ENCODE data around the gene SULT1B1.

The SULT1B1 gene

DNA sequence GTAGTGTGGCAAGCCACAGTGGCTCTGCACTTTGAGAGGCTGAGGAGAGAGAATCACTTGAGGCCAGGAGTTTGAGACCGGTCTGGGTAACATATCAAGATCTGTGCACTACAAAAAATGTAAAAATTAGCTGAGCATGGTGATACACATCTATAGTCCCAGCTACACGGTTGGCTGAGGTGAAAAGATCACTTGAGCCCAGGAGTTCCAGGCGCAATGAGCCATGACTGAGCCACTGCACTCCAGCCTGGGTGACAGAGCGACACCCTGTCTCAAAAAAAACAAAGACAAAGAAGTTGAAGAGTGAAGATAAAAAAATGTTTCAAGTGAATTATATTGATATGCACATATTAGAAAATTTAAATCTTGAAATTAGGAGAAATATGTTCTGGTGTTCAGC lies 46.3 kb downstream of the SULT1B1 start:
- no peak for TF ChIP-seq EZH2 (IDR thresholded peaks at IDR 0.05; ENCODE audit: borderline replicate concordance, low read length)
- TF ChIP-seq, protein P1, sequence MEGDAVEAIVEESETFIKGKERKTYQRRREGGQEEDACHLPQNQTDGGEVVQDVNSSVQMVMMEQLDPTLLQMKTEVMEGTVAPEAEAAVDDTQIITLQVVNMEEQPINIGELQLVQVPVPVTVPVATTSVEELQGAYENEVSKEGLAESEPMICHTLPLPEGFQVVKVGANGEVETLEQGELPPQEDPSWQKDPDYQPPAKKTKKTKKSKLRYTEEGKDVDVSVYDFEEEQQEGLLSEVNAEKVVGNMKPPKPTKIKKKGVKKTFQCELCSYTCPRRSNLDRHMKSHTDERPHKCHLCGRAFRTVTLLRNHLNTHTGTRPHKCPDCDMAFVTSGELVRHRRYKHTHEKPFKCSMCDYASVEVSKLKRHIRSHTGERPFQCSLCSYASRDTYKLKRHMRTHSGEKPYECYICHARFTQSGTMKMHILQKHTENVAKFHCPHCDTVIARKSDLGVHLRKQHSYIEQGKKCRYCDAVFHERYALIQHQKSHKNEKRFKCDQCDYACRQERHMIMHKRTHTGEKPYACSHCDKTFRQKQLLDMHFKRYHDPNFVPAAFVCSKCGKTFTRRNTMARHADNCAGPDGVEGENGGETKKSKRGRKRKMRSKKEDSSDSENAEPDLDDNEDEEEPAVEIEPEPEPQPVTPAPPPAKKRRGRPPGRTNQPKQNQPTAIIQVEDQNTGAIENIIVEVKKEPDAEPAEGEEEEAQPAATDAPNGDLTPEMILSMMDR (IDR thresholded peaks at IDR 0.05; ENCODE audit: low read length) = no peak
- no peak overlapping the region for H3K4me2 ChIP-seq (ENCODE audit: low read length)
- no peaks in the 10 kb centered on the region for H3K4me1 ChIP-seq (ENCODE audit: insufficient read depth, low read length, severe bottlenecking)
- no peaks in the 10 kb centered on the region for H3K9me2 ChIP-seq (ENCODE audit: low read depth, low read length)
- no peak overlapping the region for H3K27ac ChIP-seq (ENCODE audit: low read depth, low read length, poor library complexity, severe bottlenecking)
- no peaks in the 10 kb centered on the region for H3K27me3 ChIP-seq (ENCODE audit: insufficient read depth, low read length)
- no peak overlapping the region for H2AFZ ChIP-seq (ENCODE audit: low read length)
- no peaks in the 10 kb centered on the region for H3K79me2 ChIP-seq (ENCODE audit: insufficient read depth, low read length)
- no peaks in the 10 kb centered on the region for H3F3A ChIP-seq (ENCODE audit: insufficient read depth, low read length)
- H3K9me3 ChIP-seq (ENCODE audit: low read length) = no peaks in the 10 kb centered on the region
- no peaks in the 10 kb centered on the region for H3K36me3 ChIP-seq (ENCODE audit: insufficient read depth, low read length)
- no peak overlapping the region for H3K4me3 ChIP-seq (ENCODE audit: low read depth, low read length, poor library complexity, severe bottlenecking)
- H4K20me1 ChIP-seq (ENCODE audit: insufficient read depth, low read length) = no peaks in the 10 kb centered on the region
- no peak overlapping the region for H3K9ac ChIP-seq (ENCODE audit: low read length)

DNA sequence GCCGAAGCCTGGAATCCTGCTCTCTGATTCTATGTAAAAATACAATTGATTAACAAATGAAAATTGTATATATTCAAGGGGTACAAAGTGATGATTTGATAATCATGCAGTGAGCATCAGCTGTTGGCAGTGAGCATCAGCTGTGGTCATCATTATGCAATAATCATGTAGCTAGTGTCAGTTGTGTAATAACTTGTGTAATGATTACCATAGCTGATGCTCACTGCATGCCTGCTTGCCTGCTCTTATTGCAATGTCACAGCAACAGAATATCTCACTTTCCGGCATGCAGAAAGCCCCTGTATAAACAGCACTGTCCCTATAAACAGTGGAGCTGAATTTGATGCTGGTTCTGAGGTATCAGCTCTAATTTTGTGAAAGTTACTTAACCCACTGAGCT lies 46.8 kb downstream of the SULT1B1 start:
- Histone ChIP-seq H3K79me2 (ENCODE audit: insufficient read depth, low read length) (no peaks in the 10 kb centered on the region), H3K4me2 (ENCODE audit: low read length) (no peak overlapping the region), H3K9ac (ENCODE audit: low read length) (no peak overlapping the region), H2AFZ (ENCODE audit: low read length) (no peak overlapping the region), H3K4me1 (ENCODE audit: insufficient read depth, low read length, severe bottlenecking) (no peaks in the 10 kb centered on the region), H4K20me1 (ENCODE audit: insufficient read depth, low read length) (no peaks in the 10 kb centered on the region), H3K36me3 (ENCODE audit: insufficient read depth, low read length) (no peaks in the 10 kb centered on the region), H3F3A (ENCODE audit: insufficient read depth, low read length) (no peaks in the 10 kb centered on the region), H3K9me2 (ENCODE audit: low read depth, low read length) (no peaks in the 10 kb centered on the region), H3K9me3 (ENCODE audit: low read length) (no peaks in the 10 kb centered on the region), H3K4me3 (ENCODE audit: low read depth, low read length, poor library complexity, severe bottlenecking) (no peak overlapping the region), H3K27ac (ENCODE audit: low read depth, low read length, poor library complexity, severe bottlenecking) (no peak overlapping the region), H3K27me3 (ENCODE audit: insufficient read depth, low read length) (no peaks in the 10 kb centered on the region)
- TF ChIP-seq EZH2 (IDR thresholded peaks at IDR 0.05; ENCODE audit: borderline replicate concordance, low read length) = no peak
- TF ChIP-seq, protein P1 (IDR thresholded peaks at IDR 0.05; ENCODE audit: low read length) = no peak

DNA sequence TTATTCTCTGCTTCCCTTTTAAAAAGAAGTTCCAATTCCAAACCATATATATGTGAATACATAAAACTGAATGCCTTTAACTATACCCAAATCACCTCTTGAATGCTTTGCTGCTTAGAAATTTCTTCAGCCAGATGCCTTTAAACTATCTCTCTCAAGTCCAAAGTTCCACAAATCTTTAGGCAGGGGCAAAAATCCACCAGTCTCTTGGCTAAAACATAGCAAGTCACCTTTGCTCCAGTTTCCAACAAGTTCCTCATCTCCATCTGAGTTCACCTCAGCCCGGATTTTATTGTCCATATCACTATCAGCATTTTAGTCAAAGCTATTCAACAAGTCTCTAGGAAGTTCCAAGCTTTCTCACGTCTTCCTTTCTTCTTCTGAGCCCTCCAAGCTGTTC lies 49.8 kb downstream of the SULT1B1 start:
- Histone ChIP-seq H2AFZ (ENCODE audit: low read length) (no peak overlapping the region), H3K9me3 (ENCODE audit: low read length) (no peaks in the 10 kb centered on the region), H3K9me2 (ENCODE audit: low read depth, low read length) (no peaks in the 10 kb centered on the region), H3K9ac (ENCODE audit: low read length) (no peak overlapping the region), H3K4me2 (ENCODE audit: low read length) (no peak overlapping the region), H3K27me3 (ENCODE audit: insufficient read depth, low read length) (no peaks in the 10 kb centered on the region), H3K79me2 (ENCODE audit: insufficient read depth, low read length) (no peaks in the 10 kb centered on the region), H3K36me3 (ENCODE audit: insufficient read depth, low read length) (no peaks in the 10 kb centered on the region), H3K4me3 (ENCODE audit: low read depth, low read length, poor library complexity, severe bottlenecking) (no peak overlapping the region), H4K20me1 (ENCODE audit: insufficient read depth, low read length) (no peaks in the 10 kb centered on the region), H3F3A (ENCODE audit: insufficient read depth, low read length) (no peaks in the 10 kb centered on the region), H3K4me1 (ENCODE audit: insufficient read depth, low read length, severe bottlenecking) (no peaks in the 10 kb centered on the region), H3K27ac (ENCODE audit: low read depth, low read length, poor library complexity, severe bottlenecking) (no peak overlapping the region)
- TF ChIP-seq, protein P1 (IDR thresholded peaks at IDR 0.05; ENCODE audit: low read length) = no peak
- no peak for TF ChIP-seq EZH2 (IDR thresholded peaks at IDR 0.05; ENCODE audit: borderline replicate concordance, low read length)

Data from OCI-LY1 (cell line).